Type B pancreatic cell (in vitro differentiated cells): ENCODE results near the gene LY6G6C. TPM values are rescaled to one million over a fixed set of nuclear protein-coding genes. Genes with fewer than 3 reads are reported as not detected.

Experiments
- DNase-seq: peaks from one replicate; pipeline ENCODE4 v3.0.0; 2021; ENCODE audit warnings: mixed read lengths; ENCODE audit not compliant: unreplicated experiment; ENCODE audit errors: extremely low spot score
- H3K27ac Mint-ChIP-seq: 2 replicates; pipeline ENCODE4 v1.8.0; 2021; ENCODE audit warnings: mild to moderate bottlenecking, mixed read lengths
- H3K27me3 Mint-ChIP-seq: 2 replicates; pipeline ENCODE4 v1.8.0; 2021; ENCODE audit warnings: mixed read lengths
- H3K36me3 Mint-ChIP-seq: 2 replicates; pipeline ENCODE4 v1.8.0; 2021; ENCODE audit warnings: mixed read lengths
- H3K4me1 Mint-ChIP-seq: one replicate; pipeline ENCODE4 v1.8.0; 2021; ENCODE audit warnings: mixed read lengths; ENCODE audit not compliant: unreplicated experiment
- H3K4me3 Mint-ChIP-seq: 2 replicates; pipeline ENCODE4 v1.8.0; 2021; ENCODE audit warnings: mild to moderate bottlenecking, mixed read lengths
- H3K9me3 Mint-ChIP-seq: 2 replicates; pipeline ENCODE4 v1.8.0; 2021; ENCODE audit warnings: mixed read lengths
- CTCF ChIP-seq: fragments of 200-600 bp; sonication (generic); conservative IDR thresholded peaks from 2 replicates; pipeline ENCODE4 v1.5.0; 2021; ENCODE audit warnings: antibody characterized with exemption, mild to moderate bottlenecking
- total RNA-seq: library from RNA; stranded (reverse); gene quantifications from 2 replicates; pipeline ENCODE4 v1.2.1, GENCODE V29; 2021; ENCODE audit warnings: low replicate concordance

The LY6G6C gene
- total RNA-seq, 1 donor from 2014 or later, result 2.5 TPM

- H3K4me3 Mint-ChIP-seq, result peak overlapping the region; percentile 58
- H3K27ac Mint-ChIP-seq, result no peak overlapping the region
- no peaks in the 10 kb centered on the region for H3K27me3 Mint-ChIP-seq
- no peak for DNase-seq
- no peaks in the 10 kb centered on the region for H3K9me3 Mint-ChIP-seq
- peaks cover 34% of the 10 kb centered on the region for H3K36me3 Mint-ChIP-seq
- TF ChIP-seq CTCF, result no peak
- H3K4me1 Mint-ChIP-seq, result peaks cover 25% of the 10 kb centered on the region
These were observed 10.5 kb upstream of the LY6G6C start for GRCh38 chr6:31732029-31732428.

GRCh38 chr6:31730631-31731086 is 9.1 kb upstream of the LY6G6C start:
- no peaks in the 10 kb centered on the region for H3K27me3 Mint-ChIP-seq
- H3K9me3 Mint-ChIP-seq, result no peaks in the 10 kb centered on the region
- peak overlapping the region; percentile 95 for H3K4me3 Mint-ChIP-seq
- DNase-seq, result no peak
- no peak for TF ChIP-seq CTCF
- H3K27ac Mint-ChIP-seq, result peak overlapping the region; percentile 94
- H3K36me3 Mint-ChIP-seq, result peaks cover 44% of the 10 kb centered on the region
- H3K4me1 Mint-ChIP-seq, result peaks cover 31% of the 10 kb centered on the region

- Mint-ChIP-seq H3K9me3 (no peaks in the 10 kb centered on the region), H3K27me3 (no peaks in the 10 kb centered on the region), H3K36me3 (peaks cover 46% of the 10 kb centered on the region), H3K4me1 (peaks cover 33% of the 10 kb centered on the region), H3K27ac (peak overlapping the region; percentile 94), H3K4me3 (peak overlapping the region; percentile 95)
- DNase-seq, result peak; percentile 94
- no peak for TF ChIP-seq CTCF
These were observed 8.6 kb upstream of the LY6G6C start for GRCh38 chr6:31729979-31730630.

- Mint-ChIP-seq H3K4me3 (peak overlapping the region; percentile 95), H3K4me1 (peaks cover 33% of the 10 kb centered on the region), H3K36me3 (peaks cover 46% of the 10 kb centered on the region), H3K27me3 (no peaks in the 10 kb centered on the region), H3K9me3 (no peaks in the 10 kb centered on the region), H3K27ac (peak overlapping the region; percentile 94)
- DNase-seq, result peak; percentile 88
- TF ChIP-seq CTCF, result peak; percentile 78
These were observed 8.0 kb upstream of the LY6G6C start for GRCh38 chr6:31729515-31729978.

GRCh38 chr6:31728767-31729514 is 7.4 kb upstream of the LY6G6C start, which contains the start of gene DDAH2:
Gene DDAH2, minus strand, starts transcription at chr6:31729299. Its CDS starts 138 bp downstream, at chr6:31729161.
- Mint-ChIP-seq H3K27me3 (no peaks in the 10 kb centered on the region), H3K9me3 (no peaks in the 10 kb centered on the region), H3K27ac (peak within 1 kb of the TSS; percentile 94), H3K4me3 (peak within 1 kb of the TSS; percentile 95), H3K4me1 (peaks cover 33% of the 10 kb centered on the region), H3K36me3 (peaks cover 45% of the 10 kb centered on the region)
- no peak for TF ChIP-seq CTCF
- no peak for DNase-seq
